ENCODE data around the gene UGCG. TPM values are rescaled to one million over a fixed set of nuclear protein-coding genes. Genes with fewer than 3 reads are reported as not detected.
"Not testable (repeated sequence)": the region's sequence is repeated elsewhere in the genome, so short reads cannot be mapped to it uniquely, and the experiment has no call there.

Gene UGCG
- polyA plus RNA-seq, 4 donors: 24.9 to 82.2 (median 71.1) TPM

- no peak for DNase-seq (ENCODE audit: low read depth in 4 of 4, low spot score in 3 of 4)
These were observed 20.6 kb downstream of the UGCG start for GRCh38 chr9:111917201-111917600.

DNA sequence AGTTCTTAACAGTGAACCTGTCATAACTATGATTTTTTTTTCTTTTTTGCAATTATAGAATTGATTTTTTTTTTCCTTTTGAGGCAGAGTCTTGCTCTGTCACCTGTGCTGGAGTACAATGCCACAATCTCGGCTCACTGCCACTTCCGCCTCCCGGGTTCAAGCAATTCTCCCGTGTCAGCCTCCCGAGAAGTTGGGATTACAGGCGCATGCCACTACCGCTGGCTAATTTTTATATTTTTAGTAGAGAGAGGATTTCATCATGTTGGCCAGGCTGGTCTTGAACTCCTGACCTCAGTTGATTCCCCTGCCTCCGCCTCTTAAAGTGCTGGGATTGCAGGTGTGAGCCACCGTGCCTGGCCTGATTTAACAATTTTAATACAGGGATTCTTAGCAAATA is 21.4 kb downstream of the UGCG start:
- DNase-seq (ENCODE audit: low read depth in 4 of 4, low spot score in 3 of 4): no peak

DNA sequence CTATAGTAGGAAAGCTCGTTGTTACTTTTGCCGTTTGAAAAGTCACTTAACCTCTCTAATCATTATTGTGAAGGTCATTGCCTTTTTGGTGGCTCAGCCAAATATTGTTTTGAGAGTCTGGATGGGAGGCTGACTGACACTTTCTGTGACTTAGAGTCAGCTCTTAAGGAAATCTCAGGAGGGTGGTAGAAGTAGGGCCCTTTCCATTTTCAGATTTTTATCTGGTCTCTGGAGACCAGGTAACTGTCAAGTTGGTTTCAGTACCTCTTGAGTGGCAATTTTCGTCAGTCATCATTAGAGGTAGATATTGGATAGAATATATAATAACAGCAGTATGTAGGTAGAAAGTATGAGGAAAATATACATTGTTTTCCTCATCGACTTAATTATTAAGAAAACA is 23.3 kb downstream of the UGCG start:
- DNase-seq (ENCODE audit: low read depth in 4 of 4, low spot score in 3 of 4): no peak

DNA sequence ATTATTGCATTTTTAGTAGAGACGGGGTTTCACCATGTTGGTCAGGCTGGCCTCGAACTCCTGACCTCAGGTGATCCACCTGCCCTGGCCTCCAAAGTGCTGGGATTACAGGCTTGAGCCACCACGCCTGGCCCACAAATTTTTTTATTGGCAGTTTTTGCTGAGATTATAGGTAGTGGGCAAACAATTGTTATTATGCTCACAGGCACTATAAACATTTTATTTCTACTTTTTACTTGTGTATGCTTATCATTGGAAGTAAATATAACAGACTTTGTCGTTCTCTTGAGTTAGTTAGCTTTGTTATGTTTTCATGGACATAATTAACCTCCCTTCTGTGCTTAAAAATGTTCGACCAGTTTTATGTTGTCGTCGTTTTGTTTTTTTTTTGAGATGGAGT is 23.9 kb downstream of the UGCG start:
- no peak for DNase-seq (ENCODE audit: low read depth in 4 of 4, low spot score in 3 of 4)

DNA sequence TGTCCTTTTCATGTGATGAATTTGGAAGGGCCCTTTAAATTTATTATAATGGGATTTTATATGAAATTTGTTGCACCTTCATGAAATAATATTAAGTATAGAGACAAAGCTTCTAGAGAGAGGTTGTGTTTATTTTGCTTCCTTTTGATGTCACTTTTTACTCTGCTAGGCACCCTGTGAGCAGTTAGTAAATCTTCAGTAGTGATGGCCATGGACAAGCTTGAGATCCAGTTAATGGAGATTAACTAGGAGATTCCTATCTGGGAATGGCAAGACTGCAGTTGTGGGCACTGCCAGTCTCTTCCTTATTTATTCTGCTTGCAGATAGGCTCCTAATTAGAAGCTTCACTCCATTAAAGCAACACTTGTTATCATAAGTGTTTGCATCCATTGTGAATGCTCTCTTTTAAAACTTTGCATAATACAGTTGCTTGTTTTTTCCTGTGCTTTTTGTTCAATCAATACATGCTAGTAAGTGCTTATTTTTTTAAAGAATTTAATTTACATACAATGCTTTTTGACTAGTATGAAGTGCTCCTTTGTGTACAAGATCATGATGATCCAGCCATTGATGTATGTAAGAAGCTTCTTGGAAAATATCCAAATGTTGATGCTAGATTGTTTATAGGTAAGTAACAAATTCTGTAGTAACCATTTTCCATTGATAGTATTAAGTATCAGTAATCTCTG is 25.9 kb downstream of the UGCG start:
- no peak for DNase-seq (ENCODE audit: low read depth in 4 of 4, low spot score in 3 of 4)

GRCh38 chr9:111924281-111924680 is 27.7 kb downstream of the UGCG start:
- DNase-seq (ENCODE audit: low read depth in 4 of 4, low spot score in 3 of 4): no peak

- no peak for DNase-seq (ENCODE audit: low read depth in 4 of 4, low spot score in 3 of 4)
These were observed 28.6 kb downstream of the UGCG start for GRCh38 chr9:111925017-111925770.

DNA sequence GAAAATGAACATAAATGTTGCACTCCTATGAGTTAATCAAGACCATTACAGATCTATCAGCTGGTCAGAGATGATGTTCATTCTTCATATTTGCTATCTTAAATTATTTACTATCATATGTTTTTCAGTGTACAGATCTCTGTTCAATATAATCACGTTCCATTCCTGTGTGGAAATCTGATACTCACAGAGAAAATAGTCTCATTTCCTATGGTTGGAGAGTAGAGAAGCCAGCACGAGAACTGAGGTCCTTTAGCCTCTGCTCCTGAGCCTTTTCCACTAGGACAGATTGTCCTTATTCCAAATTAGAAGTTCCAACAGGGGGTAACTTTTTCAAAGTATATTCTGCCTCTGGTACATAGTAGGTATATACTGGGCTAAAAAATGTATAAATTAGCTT is 29.2 kb downstream of the UGCG start:
- DNase-seq (ENCODE audit: low read depth in 4 of 4, low spot score in 3 of 4): no peak

DNA sequence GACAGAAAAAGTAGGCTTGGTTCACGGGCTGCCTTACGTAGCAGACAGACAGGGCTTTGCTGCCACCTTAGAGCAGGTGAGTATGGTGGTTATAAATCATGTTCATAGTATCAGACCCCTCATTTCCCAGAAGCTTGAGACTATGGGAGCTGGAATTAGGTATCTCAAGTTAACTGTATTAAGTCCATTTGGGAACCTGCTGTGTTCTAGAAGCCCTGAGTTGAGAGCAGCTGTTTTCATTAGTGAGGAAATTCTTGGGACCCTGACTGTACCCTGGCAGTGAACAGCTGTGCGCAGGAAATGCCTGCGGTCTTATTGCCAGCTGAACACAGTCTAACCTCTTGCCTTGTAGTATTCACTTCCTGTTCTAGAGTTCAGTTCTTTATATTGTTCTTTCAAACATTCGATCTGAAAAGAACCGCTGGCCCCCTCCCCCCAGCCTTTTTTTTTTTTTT is 29.8 kb downstream of the UGCG start:
- DNase-seq (ENCODE audit: low read depth in 4 of 4, low spot score in 3 of 4): no peak

- DNase-seq (ENCODE audit: low read depth in 4 of 4, low spot score in 3 of 4): no peak
These were observed 31.7 kb downstream of the UGCG start for GRCh38 chr9:111928359-111928720.

DNA sequence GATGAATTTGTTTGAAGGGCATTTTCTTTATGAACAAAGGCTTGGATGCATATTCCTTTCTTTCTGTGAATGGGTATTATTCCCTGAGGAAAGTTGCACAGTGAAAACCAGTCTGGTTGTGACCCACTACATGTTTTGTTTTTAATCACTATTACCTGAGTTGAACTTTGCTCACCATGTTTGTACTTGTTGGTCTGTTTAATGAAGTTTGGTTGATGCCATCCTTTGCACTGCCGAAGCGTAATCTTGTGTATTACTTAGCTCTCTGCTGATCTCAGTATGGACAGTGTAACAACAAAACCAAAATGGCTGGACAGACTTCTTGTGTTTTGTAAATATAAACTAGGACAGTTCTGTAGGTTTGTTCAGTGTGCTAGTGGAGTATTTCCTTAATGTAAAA is 38.1 kb downstream of the UGCG start:
- no peak for DNase-seq (ENCODE audit: low read depth in 4 of 4, low spot score in 3 of 4)

- no peak for DNase-seq (ENCODE audit: low read depth in 4 of 4, low spot score in 3 of 4)
These were observed 39.8 kb downstream of the UGCG start for GRCh38 chr9:111936391-111936790.

DNA sequence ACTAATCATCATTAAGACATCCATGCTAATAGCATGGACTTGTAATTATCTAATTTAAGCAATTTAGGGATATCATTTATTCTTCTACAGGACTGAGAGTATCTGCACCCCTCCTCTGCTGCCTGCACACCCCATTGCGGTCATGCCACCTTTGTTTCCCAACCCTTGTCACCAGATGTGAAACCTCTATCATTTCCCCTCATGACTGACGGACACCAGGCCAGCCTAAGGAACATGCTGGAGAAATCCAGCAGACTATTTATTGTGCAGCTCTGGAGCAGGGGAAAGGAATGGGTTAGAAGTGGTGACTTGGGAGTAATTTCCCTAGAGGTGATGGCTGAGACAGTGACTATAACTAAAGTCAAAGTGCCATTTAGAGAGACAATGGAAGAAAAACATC is 40.7 kb downstream of the UGCG start:
- no peak for DNase-seq (ENCODE audit: low read depth in 4 of 4, low spot score in 3 of 4)

DNA sequence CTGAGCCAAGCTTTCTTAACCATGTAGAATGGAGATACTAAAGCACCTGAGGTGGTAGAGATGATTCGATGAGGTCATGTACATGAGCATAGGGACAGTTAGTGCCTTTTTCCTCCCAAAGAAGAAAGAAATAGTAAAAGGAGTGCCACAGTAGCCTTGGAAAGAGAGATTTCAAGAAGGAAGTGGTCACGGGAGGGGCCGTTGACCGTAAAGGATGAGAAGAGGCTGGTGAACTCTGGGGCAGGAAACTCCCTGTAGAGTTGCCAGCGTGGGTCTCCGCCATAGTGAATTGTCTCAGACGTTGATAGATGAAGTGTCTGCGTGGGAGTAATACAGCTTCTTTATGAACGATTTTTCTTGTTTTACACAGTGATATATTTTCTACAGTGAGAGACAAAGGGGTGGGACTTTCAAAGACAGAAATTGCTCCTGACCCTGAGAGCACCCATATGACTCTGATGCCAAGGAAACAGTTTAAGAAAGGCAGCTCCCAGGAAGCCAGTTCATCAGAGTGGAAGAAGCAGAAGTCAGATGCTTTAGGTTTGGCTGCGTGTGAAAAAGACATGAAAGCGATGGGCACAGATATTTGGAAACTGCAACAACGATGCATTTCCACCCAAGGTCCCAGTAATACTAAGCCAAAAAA is 41.3 kb downstream of the UGCG start:
- DNase-seq (ENCODE audit: low read depth in 4 of 4, low spot score in 3 of 4): no peak

GRCh38 chr9:111938427-111938800 is 41.8 kb downstream of the UGCG start:
- DNase-seq (ENCODE audit: low read depth in 4 of 4, low spot score in 3 of 4): no peak

- no peak for DNase-seq (ENCODE audit: low read depth in 4 of 4, low spot score in 3 of 4)
These were observed 42.7 kb downstream of the UGCG start for GRCh38 chr9:111939322-111939721.

DNA sequence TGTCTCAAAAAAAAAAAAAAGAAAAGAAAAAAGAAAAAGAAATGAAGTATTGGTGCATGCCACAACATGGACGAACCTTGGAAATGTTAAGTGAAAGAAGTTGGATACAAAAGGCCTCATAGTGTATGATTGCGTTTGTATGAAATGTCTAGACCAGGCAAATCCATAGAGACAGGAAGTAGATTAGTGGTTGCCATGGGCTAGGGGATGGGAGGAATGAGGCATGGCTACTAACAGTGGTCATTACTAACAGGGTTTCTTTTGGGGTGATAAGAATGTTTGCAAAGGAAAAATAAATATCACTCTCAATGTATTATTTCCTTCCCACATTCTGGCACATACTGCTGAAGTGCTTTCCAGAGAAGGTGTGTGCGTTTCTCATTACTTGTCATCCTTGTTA is 44.1 kb downstream of the UGCG start:
- no peak for DNase-seq (ENCODE audit: low read depth in 4 of 4, low spot score in 3 of 4)

- no peak for DNase-seq (ENCODE audit: low read depth in 4 of 4, low spot score in 3 of 4)
These were observed 46.6 kb downstream of the UGCG start for GRCh38 chr9:111943200-111943599.

DNA sequence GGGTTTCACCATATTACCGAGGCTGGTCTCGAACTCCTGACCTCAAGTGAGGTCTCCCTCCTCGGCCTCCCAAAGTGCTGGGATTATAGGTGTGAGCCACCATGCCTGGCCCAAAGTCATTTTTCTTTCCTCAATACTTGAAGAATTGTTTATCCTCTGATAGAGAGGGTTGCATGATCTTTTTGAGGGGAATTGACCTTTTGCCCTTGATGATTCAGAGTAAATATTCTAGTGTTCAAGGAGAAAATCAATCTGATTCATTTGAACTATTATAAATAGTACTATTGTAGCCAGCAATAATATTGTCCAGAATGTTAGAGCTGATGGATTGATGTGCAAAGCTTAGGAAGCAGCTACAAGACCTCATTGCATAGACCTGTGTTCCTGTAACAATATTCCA is 47.1 kb downstream of the UGCG start:
- DNase-seq (ENCODE audit: low read depth in 4 of 4, low spot score in 3 of 4): no peak

DNA sequence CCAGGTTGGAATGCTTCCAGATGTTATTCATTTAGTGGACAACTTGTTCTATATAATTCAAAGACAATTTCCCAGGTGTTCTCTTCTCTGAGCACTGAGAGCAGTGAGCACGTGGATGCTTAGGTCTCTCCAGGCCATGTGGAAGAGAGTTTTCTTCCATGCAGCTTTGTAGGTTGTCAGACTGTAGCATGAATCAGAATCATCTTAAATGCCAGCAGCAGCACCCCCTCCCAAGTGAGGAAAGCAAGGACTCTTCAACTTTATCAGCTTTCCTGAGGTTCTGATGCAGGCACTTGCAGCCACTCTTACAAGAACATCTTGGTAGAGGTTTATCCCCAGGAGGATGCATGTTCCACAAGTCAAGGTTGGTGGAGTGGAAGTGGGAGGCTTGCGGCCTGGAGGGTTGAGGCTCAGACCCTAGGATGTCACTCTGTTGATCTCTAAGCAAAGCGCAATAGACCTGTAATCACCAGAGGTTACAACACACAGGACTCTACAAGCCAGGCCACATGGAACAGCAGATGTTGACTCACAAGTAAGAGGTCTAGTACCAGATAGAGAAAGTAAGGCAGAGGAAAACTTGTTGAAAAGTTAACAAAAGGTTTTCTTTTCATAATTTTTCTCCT is 47.7 kb downstream of the UGCG start:
- no peak for DNase-seq (ENCODE audit: low read depth in 4 of 4, low spot score in 3 of 4)

GRCh38 chr9:111945216-111945615 is 48.6 kb downstream of the UGCG start:
- no peak for DNase-seq (ENCODE audit: low read depth in 4 of 4, low spot score in 3 of 4)

- DNase-seq (ENCODE audit: low read depth in 4 of 4, low spot score in 3 of 4): not testable (repeated sequence)
These were observed 51.5 kb downstream of the UGCG start for GRCh38 chr9:111948109-111948508.

All from left renal pelvis (tissue), 4 donors.